ENCODE results near the gene C3orf20.

Gene C3orf20

GRCh38 chr3:14792691-14793121, 117.8 kb downstream of the C3orf20 start:
- DNase-seq (ENCODE audit: extremely low read depth, low read depth) = no peak
- TF ChIP-seq CTCF (IDR thresholded peaks at IDR 0.05; ENCODE audit: low read depth, low read length) = no peak

GRCh38 chr3:14793126-14793857, 118.4 kb downstream of the C3orf20 start:
- DNase-seq (ENCODE audit: extremely low read depth, low read depth) = no peak
- no peak for TF ChIP-seq CTCF (IDR thresholded peaks at IDR 0.05; ENCODE audit: low read depth, low read length)

- no peak for TF ChIP-seq CTCF (IDR thresholded peaks at IDR 0.05; ENCODE audit: low read depth, low read length)
Observed at GRCh38 chr3:14793858-14794234, 118.9 kb downstream of the C3orf20 start.

GRCh38 chr3:14794435-14794834, 119.5 kb downstream of the C3orf20 start:
- no peak for TF ChIP-seq CTCF (IDR thresholded peaks at IDR 0.05; ENCODE audit: low read depth, low read length)
- no peak for DNase-seq (ENCODE audit: extremely low read depth, low read depth)

More at GRCh38 chr3:14793858-14794234, 118.9 kb downstream of the C3orf20 start:
- DNase-seq (ENCODE audit: extremely low read depth, low read depth) = no peak

- DNase-seq (ENCODE audit: extremely low read depth, low read depth) = no peak
- no peak for TF ChIP-seq CTCF (IDR thresholded peaks at IDR 0.05; ENCODE audit: low read depth, low read length)
Observed at GRCh38 chr3:14795996-14796395, 121.1 kb downstream of the C3orf20 start.

- no peak for TF ChIP-seq CTCF (IDR thresholded peaks at IDR 0.05; ENCODE audit: low read depth, low read length)
- no peak for DNase-seq (ENCODE audit: extremely low read depth, low read depth)
Observed at GRCh38 chr3:14796403-14797077, 121.6 kb downstream of the C3orf20 start.

- TF ChIP-seq CTCF (IDR thresholded peaks at IDR 0.05; ENCODE audit: low read depth, low read length) = no peak
- no peak for DNase-seq (ENCODE audit: extremely low read depth, low read depth)
Observed at GRCh38 chr3:14797731-14798130, 122.8 kb downstream of the C3orf20 start.
